HG02571 (cell line): ENCODE results near the gene MKI67.
A peak's percentile ranks its signal among the peaks of the same experiment; 100 is the strongest.

Experiments used
- ATAC-seq: cut with Tn5 transposase; IDR thresholded peaks from one replicate; pipeline ENCODE4 v1.9.1; 2021; ENCODE audit warnings: mild to moderate bottlenecking, moderate library complexity; ENCODE audit not compliant: unreplicated experiment

MKI67 gene

GRCh38 chr10:128054163-128054970, 71.9 kb downstream of the MKI67 start:
- no peak for ATAC-seq

- ATAC-seq, result no peak
Observed at GRCh38 chr10:128053356-128053755, 72.9 kb downstream of the MKI67 start.

- no peak for ATAC-seq
Observed at GRCh38 chr10:128052696-128053095, 73.5 kb downstream of the MKI67 start.

DNA sequence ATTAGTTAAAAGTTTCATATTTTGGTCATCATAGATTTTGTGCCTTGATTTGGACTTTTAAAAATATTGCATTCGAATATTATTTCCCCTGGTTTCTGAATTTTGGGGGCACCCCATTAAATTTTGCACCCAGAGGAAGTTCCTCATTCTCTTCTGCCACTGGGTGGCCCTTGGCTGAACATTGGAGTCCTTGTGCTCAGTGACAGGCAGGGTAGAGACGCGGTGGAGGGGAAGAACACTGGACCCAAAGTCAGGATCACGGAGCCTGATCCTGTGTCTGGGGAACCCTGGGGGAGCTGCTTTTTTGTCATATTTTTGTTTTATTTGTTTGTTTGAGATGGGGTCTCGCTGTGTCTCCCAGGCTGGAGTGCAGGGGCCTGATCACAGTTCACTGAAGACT, 74.7 kb downstream of the MKI67 start:
- ATAC-seq, result no peak

DNA sequence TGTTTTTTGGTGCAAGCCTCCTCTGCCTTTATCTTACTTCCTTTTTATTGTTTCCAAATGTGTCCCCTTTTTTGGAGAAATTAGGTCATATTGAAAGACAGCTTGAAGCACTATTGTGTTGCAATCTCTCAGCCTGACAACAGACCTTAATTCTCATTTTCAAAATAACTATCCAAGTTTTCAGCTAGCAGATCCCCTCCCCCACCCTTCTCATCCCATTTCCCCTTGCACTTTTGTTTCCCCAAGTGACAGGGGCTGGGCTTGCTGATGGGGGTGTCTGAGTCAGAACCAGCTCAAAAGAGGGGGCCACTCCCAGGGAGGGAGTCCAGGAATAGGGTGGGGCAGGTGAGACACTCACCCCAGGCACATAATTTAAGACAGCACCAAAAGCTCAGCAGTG, 75.3 kb downstream of the MKI67 start:
- no peak for ATAC-seq

DNA sequence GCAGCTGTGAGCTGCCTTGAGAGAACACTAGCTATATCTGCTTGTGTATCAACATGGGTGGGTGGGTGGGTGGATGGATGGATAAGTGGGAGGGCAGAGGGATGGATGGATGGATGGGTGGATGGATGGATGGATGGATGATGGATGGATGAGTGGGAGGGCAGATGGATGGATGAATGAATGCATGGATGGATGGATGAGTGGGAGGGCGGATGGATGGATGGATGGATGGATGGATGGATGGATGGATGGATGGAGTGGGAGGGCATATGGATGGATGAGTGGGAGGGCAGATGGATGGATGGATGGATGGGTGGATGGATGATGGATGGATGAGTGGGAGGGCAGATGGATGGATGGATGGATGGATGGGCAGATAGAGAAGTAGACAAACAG, 76.1 kb downstream of the MKI67 start:
- no peak for ATAC-seq

GRCh38 chr10:128049226-128050120, 76.8 kb downstream of the MKI67 start:
- ATAC-seq, result no peak

GRCh38 chr10:128048819-128049210, 77.4 kb downstream of the MKI67 start:
- ATAC-seq, result no peak

DNA sequence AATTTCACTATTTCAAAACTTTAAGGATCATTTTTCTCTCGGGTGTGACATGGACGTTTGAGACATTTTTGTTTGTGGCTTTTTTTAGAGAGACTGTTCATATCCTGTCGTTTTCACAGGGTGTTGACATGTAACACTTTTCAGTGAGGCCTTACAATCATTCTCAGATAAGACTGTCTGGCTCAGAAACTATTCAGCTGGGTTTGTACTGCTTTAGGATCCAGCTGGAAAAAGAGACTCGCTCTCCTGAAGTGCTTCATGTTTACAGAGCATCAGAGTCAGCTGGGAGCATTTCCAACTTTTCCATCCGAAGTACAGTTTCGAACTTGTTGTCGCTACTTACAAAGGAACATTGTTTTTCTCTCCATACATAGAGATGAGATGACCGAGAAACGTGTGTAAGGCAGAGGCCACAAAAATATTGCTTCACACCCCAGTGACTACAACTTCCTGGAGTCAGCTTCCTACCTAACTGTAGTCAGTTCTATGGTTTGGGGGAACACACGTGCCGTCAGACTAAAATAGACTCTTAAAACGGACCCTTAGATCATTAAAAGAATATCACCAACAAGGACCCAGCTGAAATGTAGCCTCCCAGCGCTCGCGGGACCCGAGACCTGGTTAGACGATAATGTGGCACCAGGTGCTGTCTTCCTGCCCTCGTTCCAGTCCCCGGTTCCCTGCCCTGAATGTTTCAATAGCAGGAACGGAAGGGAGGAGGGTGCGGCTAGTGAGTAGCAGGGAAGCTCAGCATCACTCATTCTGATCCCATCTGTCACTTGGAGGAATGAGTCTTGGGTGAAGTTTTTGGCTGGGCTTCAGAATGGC, 78.0 kb downstream of the MKI67 start:
- ATAC-seq, result no peak

- peak; percentile 99 for ATAC-seq
Observed at GRCh38 chr10:128047351-128047750, 78.9 kb downstream of the MKI67 start.

DNA sequence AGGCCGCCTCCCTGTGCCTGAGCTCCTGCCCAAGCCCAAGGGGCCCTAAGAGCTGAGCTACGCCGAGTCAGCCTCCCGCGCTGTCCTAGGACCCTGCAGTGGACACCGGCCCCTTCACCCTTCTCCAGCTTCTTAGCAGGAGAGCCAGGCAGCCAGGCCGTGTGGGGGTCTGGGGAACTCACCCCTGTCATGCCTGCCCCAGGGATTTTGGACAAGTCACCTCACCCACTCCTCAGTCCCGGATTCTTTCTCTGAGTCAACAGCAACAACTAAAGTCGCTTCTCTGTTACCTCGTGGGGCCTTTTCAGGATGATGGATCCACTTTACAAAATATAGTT, 79.3 kb downstream of the MKI67 start:
- no peak for ATAC-seq
